Panc1 (cell line): ENCODE results near the gene GLRX. TPM values are rescaled to one million over a fixed set of nuclear protein-coding genes. Genes with fewer than 3 reads are reported as not detected.

ENCODE experiments used
- ATAC-seq: fragments of 200-7000 bp; cut with Tn5 transposase; 2 replicates; pipeline ENCODE4 v1.9.1; 2020; ENCODE audit warnings: mild to moderate bottlenecking, moderate library complexity
- BruUV-seq: library from RNA; stranded (reverse); fragments of 400-500 nt; replicated peaks from 2 replicates; lab custom pipeline; 2021; lab: Mats Ljungman, UMichigan
- CTCF ChIA-PET: fragments of 300-600 bp; sonication (Branson Sonifier 250); formaldehyde crosslinking; loops from one replicate; lab custom pipeline; 2022; ENCODE audit warnings: antibody characterized with exemption; lab: Charles Lee
- POLR2A ChIA-PET: fragments of 300-600 bp; sonication (Branson Sonifier 250); formaldehyde crosslinking; loops from one replicate; lab custom pipeline; 2022; ENCODE audit warnings: antibody characterized with exemption; lab: Charles Lee
- DNase-seq: peaks from one replicate; pipeline ENCODE4 v3.0.0-alpha.2; 2010; ENCODE audit warnings: low read depth, low spot score
- H3K27ac ChIP-seq: 2 replicates; pipeline ENCODE4 v1.5.1; 2011; ENCODE audit warnings: mild to moderate bottlenecking, low read length, inconsistent platforms
- H3K27me3 ChIP-seq: fragments of 200-500 bp; sonication (Bioruptor generic); 2 replicates; pipeline ENCODE4 v1.6.0; 2014; ENCODE audit warnings: low read length, inconsistent platforms; ENCODE audit not compliant: control insufficient read depth, insufficient read depth
- H3K36me3 ChIP-seq: fragments of 200-500 bp; sonication (Bioruptor generic); 2 replicates; pipeline ENCODE4 v1.5.1; 2014; ENCODE audit warnings: inconsistent platforms, mild to moderate bottlenecking, low read length, moderate library complexity; ENCODE audit not compliant: control insufficient read depth, insufficient read depth
- H3K4me1 ChIP-seq: 2 replicates; pipeline ENCODE4 v1.5.1; 2011; ENCODE audit warnings: inconsistent platforms, mild to moderate bottlenecking, low read length, moderate library complexity; ENCODE audit not compliant: control insufficient read depth, insufficient read depth
- H3K4me3 ChIP-seq, 2 experiments: 2 replicates each; pipeline ENCODE4 v1.5.1; 2011 to 2012; ENCODE audit warnings: low read depth in 2 of 2, low read length in 2 of 2, mild to moderate bottlenecking in 2 of 2, inconsistent platforms in 1 of 2, moderate library complexity in 1 of 2
- H3K9me3 ChIP-seq: fragments of 200-500 bp; sonication (Bioruptor generic); 2 replicates; pipeline ENCODE4 v1.5.1; 2014; ENCODE audit warnings: low read depth, mild to moderate bottlenecking, inconsistent platforms, low read length, moderate library complexity; ENCODE audit not compliant: control insufficient read depth, insufficient read depth
- POLR2AphosphoS5 ChIP-seq: IDR thresholded peaks from 2 replicates; pipeline ENCODE4 v1.6.1; 2012; ENCODE audit warnings: mild to moderate bottlenecking, low read depth, low read length, moderate library complexity
- SIN3A ChIP-seq: IDR thresholded peaks from 2 replicates; pipeline ENCODE4 v1.6.1; 2012; ENCODE audit warnings: low read depth, mild to moderate bottlenecking, low read length, moderate library complexity, borderline replicate concordance; ENCODE audit not compliant: insufficient read depth
- TCF7L2 ChIP-seq: IDR thresholded peaks from 2 replicates; pipeline ENCODE4 v1.6.1; 2011; ENCODE audit warnings: mild to moderate bottlenecking, low read depth, low read length, inconsistent platforms
- in situ Hi-C: cut with HindIII; loops from 2 replicates; pipeline ENCODE4 v1.10.0; 2016; ENCODE audit warnings: low sequenced_read_pairs, low pct_unique_long_range_greater_than_20kb
- intact Hi-C: fragments of 100-400 bp; cut with micrococcal nuclease; formaldehyde crosslinking; loops from one replicate; pipeline ENCODE4 v1.10.0; 2022; ENCODE audit not compliant: unreplicated experiment
- total RNA-seq: library from RNA; stranded (reverse); gene quantifications from one replicate; pipeline ENCODE4 v1.2.1, GENCODE V29; 2021; ENCODE audit not compliant: unreplicated experiment
- TF ChIP-seq, protein P1 (sequence below): fragments of 450-650 bp; IDR thresholded peaks from 2 replicates; pipeline ENCODE4 v1.5.1; 2017; ENCODE audit warnings: mild to moderate bottlenecking
- TF ChIP-seq, protein P2 (sequence below), 2 experiments: IDR thresholded peaks; 2 replicates each; pipeline ENCODE4 v1.6.1; 2011 to 2012; ENCODE audit warnings: low read depth in 2 of 2, control low read depth in 1 of 2, low read length in 1 of 2, mild to moderate bottlenecking in 1 of 2, moderate library complexity in 1 of 2; ENCODE audit not compliant: insufficient read depth in 1 of 2

The GLRX gene
- total RNA-seq, 1 experiment from 2014 or later, result 5.8 TPM

DNA sequence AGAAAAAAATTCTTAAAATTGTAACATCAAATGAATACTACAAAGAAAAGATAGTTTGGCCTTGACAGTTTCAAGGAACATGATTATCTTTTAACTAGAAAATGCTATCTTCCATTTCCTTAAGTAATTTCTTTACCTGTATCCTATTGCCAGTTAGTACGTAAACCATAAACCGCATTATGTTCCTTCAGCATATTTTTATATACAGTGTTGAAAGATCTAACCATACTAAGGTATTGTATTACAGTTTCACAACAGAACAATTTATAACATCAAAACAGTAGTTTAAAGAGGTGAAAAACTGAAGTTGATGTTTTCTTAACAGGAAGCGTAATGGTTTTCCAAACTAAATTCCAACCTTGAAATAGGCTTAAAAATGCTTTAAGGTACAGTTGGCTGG is 45.1 kb downstream of the GLRX start:
- peaks cover 5% of the 10 kb centered on the region; the same call in 1 of the 2 replicates for H3K36me3 ChIP-seq
- in situ Hi-C loops (no loop called here), intact Hi-C loops (no loop called here)
- POLR2A ChIA-PET, result no interaction called here
- CTCF ChIA-PET, result no interaction called here
- DNase-seq (no peak), ATAC-seq (no peak)
- TF ChIP-seq, protein P1, sequence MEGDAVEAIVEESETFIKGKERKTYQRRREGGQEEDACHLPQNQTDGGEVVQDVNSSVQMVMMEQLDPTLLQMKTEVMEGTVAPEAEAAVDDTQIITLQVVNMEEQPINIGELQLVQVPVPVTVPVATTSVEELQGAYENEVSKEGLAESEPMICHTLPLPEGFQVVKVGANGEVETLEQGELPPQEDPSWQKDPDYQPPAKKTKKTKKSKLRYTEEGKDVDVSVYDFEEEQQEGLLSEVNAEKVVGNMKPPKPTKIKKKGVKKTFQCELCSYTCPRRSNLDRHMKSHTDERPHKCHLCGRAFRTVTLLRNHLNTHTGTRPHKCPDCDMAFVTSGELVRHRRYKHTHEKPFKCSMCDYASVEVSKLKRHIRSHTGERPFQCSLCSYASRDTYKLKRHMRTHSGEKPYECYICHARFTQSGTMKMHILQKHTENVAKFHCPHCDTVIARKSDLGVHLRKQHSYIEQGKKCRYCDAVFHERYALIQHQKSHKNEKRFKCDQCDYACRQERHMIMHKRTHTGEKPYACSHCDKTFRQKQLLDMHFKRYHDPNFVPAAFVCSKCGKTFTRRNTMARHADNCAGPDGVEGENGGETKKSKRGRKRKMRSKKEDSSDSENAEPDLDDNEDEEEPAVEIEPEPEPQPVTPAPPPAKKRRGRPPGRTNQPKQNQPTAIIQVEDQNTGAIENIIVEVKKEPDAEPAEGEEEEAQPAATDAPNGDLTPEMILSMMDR, result no peak
- TF ChIP-seq POLR2AphosphoS5, result no peak
- TF ChIP-seq, protein P2, sequence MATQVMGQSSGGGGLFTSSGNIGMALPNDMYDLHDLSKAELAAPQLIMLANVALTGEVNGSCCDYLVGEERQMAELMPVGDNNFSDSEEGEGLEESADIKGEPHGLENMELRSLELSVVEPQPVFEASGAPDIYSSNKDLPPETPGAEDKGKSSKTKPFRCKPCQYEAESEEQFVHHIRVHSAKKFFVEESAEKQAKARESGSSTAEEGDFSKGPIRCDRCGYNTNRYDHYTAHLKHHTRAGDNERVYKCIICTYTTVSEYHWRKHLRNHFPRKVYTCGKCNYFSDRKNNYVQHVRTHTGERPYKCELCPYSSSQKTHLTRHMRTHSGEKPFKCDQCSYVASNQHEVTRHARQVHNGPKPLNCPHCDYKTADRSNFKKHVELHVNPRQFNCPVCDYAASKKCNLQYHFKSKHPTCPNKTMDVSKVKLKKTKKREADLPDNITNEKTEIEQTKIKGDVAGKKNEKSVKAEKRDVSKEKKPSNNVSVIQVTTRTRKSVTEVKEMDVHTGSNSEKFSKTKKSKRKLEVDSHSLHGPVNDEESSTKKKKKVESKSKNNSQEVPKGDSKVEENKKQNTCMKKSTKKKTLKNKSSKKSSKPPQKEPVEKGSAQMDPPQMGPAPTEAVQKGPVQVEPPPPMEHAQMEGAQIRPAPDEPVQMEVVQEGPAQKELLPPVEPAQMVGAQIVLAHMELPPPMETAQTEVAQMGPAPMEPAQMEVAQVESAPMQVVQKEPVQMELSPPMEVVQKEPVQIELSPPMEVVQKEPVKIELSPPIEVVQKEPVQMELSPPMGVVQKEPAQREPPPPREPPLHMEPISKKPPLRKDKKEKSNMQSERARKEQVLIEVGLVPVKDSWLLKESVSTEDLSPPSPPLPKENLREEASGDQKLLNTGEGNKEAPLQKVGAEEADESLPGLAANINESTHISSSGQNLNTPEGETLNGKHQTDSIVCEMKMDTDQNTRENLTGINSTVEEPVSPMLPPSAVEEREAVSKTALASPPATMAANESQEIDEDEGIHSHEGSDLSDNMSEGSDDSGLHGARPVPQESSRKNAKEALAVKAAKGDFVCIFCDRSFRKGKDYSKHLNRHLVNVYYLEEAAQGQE (IDR thresholded peaks at IDR 0.05; ENCODE audit: insufficient read depth in 1 of 2, low read depth in 2 of 2, low read length in 1 of 2), result no peak
- no peak for TF ChIP-seq SIN3A
- TF ChIP-seq TCF7L2, result no peak
- no peaks in the 10 kb centered on the region for H3K9me3 ChIP-seq
- BruUV-seq, result no TSS peak
- no peak overlapping the region for H3K27ac ChIP-seq
- no peaks in the 10 kb centered on the region for H3K4me1 ChIP-seq
- H3K4me3 ChIP-seq, result no peak overlapping the region
- no peaks in the 10 kb centered on the region for H3K27me3 ChIP-seq

GRCh38 chr5:95773335-95774059 is 49.0 kb downstream of the GLRX start:
- CTCF ChIA-PET, result no interaction called here
- Histone ChIP-seq H3K27me3 (no peaks in the 10 kb centered on the region), H3K9me3 (no peaks in the 10 kb centered on the region), H3K4me1 (no peaks in the 10 kb centered on the region), H3K27ac (no peak overlapping the region), H3K4me3 (no peak overlapping the region), H3K36me3 (no peaks in the 10 kb centered on the region; the same call in 1 of the 2 replicates)
- POLR2A ChIA-PET, result no interaction called here
- intact Hi-C loops (no loop called here), in situ Hi-C loops (no loop called here)
- ATAC-seq, result peak; percentile 34; the same call in 1 of the 2 replicates
- no TSS peak for BruUV-seq
- no peak for DNase-seq
- TF ChIP-seq, protein P2 (IDR thresholded peaks at IDR 0.05; ENCODE audit: insufficient read depth in 1 of 2, low read depth in 2 of 2, low read length in 1 of 2), result no peak
- TF ChIP-seq, protein P1, result no peak
- TF ChIP-seq POLR2AphosphoS5 (no peak), TCF7L2 (no peak), SIN3A (no peak)
